Measurements from ENCODE around the gene PCDH10.

DNA sequence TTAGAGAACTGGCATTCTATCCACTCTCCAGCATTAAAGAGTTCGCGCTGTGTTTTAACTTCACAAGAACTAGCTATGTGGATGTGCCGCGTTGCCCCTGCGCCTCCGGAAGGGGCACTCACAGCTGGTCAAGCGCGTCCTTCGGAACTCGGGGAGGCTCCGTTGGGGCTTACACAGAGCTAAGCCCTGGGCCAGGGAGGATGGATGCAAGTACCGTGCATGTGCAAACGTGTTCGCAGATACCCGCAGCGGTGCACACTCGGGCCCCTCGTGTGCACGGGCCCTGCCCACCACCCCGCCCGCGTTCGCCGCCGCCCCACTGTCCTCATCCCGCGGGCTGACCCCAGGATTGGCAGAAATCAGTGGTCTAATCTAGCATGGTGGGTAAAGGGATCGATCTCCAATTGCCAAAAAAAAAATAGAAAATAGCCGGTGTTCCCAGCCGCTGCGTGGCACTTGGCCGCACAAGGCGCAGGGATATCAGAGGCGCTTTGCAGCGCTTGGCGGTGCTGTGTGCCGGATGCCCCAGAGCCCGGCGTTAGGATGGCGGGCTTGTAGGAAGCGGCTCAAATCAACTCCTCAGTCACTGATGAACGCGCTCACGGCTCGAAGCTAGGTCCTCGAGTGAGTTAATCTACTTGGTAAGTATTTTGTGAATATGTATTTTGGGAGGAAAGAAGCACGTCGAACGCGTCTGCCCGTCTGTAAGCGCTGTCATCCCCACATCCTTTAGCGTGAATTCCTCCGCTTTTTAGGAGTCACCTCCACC is 989 bp upstream of the PCDH10 start:
- TF ChIP-seq POLR2AphosphoS5 (IDR thresholded peaks at IDR 0.05; ENCODE audit: low read depth) (no peak), GABPA (IDR thresholded peaks at IDR 0.05; ENCODE audit: low read depth) (no peak)
- TF ChIP-seq, protein P1, sequence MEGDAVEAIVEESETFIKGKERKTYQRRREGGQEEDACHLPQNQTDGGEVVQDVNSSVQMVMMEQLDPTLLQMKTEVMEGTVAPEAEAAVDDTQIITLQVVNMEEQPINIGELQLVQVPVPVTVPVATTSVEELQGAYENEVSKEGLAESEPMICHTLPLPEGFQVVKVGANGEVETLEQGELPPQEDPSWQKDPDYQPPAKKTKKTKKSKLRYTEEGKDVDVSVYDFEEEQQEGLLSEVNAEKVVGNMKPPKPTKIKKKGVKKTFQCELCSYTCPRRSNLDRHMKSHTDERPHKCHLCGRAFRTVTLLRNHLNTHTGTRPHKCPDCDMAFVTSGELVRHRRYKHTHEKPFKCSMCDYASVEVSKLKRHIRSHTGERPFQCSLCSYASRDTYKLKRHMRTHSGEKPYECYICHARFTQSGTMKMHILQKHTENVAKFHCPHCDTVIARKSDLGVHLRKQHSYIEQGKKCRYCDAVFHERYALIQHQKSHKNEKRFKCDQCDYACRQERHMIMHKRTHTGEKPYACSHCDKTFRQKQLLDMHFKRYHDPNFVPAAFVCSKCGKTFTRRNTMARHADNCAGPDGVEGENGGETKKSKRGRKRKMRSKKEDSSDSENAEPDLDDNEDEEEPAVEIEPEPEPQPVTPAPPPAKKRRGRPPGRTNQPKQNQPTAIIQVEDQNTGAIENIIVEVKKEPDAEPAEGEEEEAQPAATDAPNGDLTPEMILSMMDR (IDR thresholded peaks at IDR 0.05; ENCODE audit: insufficient read depth, low read length) = no peak
- TF ChIP-seq, protein P2, sequence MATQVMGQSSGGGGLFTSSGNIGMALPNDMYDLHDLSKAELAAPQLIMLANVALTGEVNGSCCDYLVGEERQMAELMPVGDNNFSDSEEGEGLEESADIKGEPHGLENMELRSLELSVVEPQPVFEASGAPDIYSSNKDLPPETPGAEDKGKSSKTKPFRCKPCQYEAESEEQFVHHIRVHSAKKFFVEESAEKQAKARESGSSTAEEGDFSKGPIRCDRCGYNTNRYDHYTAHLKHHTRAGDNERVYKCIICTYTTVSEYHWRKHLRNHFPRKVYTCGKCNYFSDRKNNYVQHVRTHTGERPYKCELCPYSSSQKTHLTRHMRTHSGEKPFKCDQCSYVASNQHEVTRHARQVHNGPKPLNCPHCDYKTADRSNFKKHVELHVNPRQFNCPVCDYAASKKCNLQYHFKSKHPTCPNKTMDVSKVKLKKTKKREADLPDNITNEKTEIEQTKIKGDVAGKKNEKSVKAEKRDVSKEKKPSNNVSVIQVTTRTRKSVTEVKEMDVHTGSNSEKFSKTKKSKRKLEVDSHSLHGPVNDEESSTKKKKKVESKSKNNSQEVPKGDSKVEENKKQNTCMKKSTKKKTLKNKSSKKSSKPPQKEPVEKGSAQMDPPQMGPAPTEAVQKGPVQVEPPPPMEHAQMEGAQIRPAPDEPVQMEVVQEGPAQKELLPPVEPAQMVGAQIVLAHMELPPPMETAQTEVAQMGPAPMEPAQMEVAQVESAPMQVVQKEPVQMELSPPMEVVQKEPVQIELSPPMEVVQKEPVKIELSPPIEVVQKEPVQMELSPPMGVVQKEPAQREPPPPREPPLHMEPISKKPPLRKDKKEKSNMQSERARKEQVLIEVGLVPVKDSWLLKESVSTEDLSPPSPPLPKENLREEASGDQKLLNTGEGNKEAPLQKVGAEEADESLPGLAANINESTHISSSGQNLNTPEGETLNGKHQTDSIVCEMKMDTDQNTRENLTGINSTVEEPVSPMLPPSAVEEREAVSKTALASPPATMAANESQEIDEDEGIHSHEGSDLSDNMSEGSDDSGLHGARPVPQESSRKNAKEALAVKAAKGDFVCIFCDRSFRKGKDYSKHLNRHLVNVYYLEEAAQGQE (IDR thresholded peaks at IDR 0.05; ENCODE audit: insufficient replicate concordance, low read depth) = no peak
